ENCODE results near the gene KIAA2012.

Gene KIAA2012

DNA sequence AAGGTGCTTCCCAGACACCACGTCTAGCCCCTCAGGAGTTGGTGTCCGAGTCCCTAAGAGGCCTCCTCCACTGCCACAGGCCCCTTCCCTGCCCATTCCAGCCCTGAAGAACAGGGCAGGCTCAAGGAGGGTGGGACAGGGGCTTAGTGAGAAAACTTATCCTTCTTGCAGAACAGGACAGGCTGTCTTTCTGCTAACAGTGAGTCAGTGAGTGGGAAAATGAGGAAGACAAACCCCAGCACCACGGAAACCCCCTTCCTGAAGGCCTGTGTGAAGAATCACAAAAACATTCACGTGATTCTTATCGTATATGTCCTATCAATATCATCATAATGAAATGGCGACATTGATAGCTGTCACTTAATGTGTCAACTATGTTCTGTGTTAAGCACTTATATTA, 29.6 kb upstream of the KIAA2012 start:
- DNase-seq = no peak

DNA sequence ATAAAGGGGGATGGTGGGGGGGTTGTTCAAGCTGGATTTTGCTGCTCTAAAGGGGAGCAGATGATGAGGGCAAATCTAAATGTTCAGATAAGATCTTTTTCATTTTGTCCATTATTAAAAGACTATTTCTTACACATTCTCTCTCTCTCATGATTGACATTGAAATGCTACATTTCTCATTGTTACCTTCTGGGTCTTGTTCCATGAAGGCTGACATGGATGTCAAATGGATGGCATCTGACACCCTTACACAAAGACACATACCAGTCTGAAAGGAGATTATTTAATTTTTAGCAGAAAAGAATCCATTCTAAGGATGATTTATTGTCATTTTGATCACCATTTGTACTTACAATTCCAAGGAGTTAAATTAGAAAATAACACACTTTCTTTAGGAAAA, 28.3 kb upstream of the KIAA2012 start:
- DNase-seq = no peak

DNA sequence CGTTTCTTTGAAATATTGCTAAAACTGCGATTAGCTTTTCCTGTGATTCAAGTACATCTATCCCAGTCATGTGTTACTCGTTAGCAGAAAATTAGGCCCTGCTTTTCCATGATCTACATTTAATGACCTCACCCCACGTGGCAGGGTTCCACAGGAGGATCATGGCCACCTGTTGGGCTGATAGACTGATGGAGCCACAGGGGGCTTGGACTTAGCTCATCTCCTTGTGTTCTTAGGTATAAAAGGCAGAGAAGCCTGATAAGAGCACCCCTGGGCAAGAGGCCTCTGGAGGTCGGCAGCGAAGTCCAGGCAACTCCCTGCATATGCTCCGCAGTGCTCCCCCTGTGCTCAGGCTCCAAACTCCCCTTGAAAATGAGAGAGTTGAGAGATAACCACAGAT, 26.5 kb upstream of the KIAA2012 start:
- no peak for DNase-seq

DNA sequence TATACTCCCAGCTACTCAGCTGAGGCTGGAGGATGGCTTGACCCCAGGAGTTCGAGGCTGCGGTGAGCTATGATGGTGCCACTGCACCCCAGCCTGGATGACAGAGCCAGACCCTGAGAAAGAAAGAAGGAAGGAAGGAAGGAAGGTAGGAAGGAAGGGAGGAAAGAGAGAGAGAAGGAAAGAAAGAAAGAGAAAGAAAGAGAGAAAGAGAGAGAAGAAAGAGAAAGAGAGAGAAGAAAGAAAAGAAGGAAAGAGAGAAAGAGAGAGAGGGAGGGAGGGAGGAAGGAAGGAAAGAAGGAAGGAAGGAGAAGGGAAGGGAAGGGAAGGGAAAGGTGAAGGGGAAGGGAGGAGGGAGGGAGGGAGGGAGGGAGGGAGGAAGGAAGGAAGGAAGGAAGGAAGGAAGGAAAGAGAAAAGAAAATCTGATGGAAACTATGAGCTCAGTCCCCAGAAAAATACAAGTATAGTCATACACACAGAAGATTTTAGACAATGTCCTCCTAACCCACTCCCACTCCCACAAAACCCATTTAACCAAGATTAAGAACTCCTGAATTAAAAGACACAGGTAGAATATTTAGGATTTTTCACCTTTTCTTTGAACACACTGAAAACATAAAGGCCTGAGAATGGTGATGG, 23.8 kb upstream of the KIAA2012 start:
- DNase-seq = no peak

DNA sequence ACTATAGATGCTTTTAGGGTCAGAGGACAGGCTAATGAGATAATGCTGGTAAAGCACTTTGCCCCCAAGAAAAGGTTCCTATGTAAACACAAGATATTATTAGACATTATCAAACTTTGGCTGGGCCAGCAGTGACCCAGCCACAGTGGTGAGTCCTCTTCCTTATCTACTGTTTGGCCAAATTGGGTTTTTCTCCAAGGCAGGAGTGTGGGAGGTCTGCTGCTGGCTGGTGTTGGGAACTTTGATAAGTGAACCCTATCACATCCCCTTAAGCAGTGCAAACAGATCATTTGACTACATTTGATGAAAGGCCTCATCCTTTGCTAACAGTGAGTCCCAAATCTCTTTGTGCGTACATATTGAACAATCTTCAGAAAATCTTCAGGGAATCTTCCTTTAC, 23.2 kb upstream of the KIAA2012 start:
- no peak for DNase-seq

DNA sequence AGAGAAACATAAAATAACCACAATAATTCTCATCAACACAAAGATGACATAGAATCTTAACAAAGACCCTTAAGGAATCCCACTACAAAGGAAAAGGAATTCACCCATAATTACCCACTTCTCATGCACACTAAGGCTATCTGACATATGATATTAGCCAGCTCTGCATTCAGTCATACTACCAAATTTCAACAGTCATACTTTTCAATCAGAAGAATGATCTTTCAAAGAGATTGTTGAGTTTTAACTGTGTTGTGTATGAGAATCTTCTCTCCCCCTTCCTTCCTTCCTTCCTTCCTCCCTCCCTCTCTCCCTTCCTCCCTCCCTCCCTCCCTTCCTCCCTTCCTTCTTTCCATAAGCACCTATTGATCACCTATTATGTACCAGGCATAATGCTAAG, 22.4 kb upstream of the KIAA2012 start:
- DNase-seq = no peak

DNA sequence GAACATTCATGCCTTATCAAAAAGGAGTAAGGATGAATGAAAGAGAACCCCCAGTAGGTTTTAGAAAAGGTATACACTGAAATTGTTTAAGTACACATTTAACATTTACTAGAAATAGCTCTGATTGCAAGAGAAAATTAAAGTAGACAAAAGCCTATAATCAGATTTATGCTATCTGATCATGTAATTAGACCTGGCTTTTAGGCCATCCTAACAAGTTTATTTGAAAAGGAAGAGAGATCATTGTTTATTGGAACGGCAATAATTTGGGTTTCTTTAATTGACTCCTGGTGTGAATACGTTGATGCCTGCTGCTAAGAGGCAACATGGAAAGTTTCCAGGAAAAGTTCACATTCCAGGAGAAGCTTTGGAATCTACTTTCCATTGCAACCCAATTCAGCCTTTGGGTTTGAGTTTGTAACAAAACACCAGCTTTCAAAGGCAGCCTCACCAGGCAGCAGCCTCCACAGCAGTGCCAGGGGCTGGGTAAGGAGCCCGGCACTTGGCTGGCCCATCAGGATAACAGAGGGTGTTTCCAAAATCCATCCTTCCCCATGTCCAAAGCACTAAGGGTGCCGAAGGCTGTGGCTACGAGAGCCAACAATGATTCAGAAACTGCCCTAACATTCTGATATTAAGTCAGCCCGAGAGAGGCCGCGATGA, 21.4 kb upstream of the KIAA2012 start:
- no peak for DNase-seq

DNA sequence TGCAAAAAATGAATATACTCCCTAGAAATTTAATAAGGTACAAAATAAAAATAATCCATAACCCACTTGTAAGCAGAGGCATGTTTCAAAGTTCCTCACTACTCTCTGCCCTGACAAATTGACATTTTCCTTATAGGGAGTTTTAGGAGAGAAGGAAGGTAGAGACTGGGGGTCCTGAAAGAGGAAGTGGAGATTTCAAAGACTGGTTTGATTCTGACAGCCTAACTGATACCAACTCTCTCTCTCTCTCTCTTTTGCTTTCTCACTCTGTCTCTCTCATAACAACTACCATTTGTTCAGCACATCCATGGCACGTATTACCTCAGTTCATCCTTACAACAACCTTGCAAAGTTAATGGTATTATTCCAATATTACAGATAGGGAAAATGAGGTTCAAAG, 20.8 kb upstream of the KIAA2012 start:
- no peak for DNase-seq

DNA sequence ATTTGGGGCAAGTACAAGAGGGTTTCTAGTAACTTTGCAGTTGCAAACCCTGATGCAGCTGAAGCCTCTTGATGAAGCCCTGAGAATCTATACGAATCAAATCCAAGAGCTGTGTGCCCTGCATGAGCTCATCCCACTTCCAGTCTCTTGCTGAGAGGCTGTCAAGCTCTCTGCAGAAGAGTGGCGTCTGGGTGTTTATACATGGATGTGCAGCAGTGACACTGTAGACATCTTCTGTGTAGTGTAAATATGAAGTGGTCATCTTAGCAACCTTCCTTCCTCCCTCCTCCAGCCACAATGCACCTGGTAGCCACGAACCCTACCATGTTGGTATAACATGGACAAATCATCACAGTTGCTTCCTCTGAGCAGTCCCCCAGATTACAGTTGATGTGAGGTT, 18.4 kb upstream of the KIAA2012 start:
- no peak for DNase-seq

DNA sequence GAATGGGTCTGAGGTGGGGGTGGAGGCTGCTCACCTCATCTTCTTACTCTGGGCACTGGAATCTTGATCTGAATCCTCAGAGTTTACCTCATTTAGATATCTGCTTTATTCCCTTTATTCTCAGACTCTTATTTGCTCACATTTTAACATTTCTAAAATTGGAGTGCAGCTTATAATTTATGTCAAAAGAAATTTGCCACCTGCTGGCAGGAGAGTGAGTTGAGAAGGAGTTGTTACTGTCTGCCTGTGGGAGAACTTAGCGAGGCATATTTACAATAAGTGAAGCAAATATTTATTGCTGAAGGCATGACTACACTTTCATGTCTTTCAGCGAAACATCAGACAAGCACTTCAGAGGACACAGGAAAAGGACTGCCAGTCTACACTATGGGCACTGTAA, 16.4 kb upstream of the KIAA2012 start:
- DNase-seq = no peak

DNA sequence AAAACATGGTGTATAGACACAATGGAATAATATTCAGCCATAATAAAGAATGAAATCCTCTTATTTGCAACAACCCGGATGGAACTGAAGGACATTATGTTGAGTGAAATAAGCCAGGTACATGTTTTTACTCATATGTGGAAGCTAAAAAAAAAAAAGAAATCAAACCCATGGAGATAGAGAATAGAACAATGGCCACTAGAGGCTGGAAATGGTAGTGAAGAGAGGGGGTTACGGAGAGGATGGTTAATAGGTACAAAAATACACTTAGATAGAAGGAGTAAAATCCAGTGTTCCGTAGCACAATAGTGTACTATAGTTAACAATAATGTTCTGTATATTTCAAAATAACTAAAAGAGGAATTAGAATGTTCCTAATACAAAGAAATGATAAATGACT, 12.8 kb upstream of the KIAA2012 start:
- DNase-seq = no peak

DNA sequence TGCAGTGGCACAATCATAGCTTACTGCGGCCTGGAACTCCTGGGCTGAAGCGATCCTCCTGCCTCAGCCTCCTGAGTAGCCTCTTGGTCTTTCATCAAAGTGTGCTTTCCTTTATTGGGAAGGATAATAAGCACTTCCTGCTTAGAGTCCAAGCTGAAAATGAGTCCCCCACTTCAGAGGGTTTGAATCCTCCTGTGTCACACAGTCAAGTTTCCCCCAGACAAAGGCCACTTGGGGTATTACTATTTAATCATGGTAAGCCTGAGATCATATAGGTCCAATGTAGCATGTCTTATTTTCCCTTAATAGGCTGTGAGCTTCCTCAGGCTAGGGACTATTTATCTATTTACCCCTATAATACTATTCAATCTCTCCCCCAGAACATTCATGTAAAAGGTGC, 11.4 kb upstream of the KIAA2012 start:
- no peak for DNase-seq

DNA sequence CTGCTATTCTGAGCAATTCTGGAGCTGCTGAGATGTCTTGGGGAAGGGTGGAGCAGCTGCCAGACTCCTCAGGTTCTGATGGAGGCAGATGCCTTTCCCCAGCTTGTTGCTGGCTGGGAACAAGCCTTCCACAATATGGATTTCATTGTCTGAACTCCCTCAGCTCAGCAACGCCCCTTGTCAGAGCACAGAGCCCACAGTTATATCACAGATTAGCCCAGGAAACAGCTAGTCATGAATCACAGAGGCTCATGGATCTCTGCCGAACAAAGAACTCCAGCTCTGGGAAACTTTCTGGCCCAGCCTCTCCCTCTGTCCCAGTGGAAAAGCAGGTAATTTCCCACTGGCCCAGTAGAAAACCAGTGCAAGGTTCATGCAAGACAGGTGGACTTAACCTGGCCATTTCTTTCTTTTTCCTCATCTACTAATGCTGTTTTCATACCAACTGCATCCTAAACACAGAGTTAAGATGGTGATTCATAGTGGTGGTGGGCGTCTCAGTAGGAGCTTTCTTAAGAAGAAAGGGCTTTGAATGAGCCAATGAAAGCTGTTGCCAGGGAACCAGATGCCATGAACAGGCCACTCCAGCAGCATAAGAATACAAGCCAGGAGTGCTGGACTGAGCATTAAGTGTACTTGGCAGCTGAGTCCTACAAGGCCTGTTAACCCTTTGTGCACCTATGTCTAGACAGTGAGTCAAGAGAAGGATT, 8.7 kb upstream of the KIAA2012 start:
- no peak for DNase-seq

DNA sequence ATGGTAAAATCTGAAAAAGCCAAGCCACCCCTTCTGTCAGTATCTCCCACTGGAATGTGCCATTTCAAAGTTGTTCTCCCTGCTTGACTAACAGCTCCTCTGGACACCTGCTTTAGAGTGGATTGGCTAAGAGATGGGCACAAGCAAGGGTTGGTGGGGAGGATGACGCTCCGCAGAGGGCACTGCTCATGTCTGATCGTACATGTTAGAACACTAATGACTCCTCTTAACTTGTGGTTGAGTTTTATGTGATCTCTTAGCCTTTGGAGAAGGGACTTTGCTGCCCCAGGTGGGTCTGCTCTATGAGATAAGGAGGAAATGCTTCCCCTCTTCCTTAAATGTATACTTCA, 8.2 kb upstream of the KIAA2012 start:
- no peak for DNase-seq

DNA sequence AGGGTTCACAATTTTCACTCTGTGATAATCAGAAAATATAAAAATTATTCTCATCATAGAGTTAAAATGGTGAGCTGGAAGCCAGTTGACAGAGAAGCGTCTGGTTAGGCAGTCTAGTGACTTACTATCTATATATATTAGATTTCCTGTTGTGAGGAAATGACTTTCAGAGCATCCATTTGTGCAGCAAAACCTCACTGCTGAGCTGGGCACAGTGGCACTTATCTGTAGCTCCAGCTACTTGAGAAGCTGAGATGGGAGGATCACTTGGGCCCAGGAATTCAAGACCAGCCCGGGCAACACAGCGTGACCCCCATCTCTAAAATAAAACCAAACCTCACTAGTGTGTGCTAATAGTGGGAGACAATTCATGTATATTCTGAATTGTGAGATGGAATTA, 7.2 kb upstream of the KIAA2012 start:
- DNase-seq = no peak

DNA sequence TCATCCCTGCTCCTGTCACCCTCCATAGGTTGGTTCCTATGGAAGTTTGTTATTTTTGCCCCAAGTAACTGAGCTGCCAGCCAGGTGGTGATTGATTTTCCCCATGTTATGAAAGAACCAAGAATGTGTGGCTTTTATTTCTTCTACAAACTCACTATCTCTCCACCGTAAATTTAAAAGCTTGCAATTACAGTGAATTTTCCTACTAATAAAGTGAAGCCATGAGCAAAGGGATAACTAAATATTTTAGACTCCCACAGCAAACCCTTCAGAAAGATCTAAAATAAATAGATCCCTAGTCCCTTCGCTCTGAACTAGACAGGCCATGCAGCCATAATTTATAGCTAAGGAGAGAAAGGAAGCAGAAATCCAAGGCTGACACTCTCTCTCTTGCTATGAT, 6.2 kb upstream of the KIAA2012 start:
- no peak for DNase-seq

DNA sequence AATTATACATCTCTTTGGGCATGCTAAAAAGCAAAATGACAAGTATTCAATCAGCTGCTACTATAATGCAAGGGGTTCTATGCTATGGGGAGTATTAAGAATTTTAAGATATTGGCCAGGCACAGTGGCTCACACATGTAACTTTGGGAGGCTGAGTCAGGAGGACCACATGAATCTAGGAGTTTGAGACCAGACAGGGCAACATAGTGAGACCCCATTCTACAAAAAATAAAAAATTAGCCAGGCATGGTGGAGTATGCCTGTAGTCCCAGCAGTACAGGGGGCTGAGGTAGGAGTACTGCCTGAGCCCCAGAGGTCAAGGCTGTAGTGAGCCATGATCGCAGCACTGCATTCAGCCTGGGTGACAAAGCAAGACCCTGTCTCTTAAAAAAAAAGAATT, 5.5 kb upstream of the KIAA2012 start:
- DNase-seq = no peak

DNA sequence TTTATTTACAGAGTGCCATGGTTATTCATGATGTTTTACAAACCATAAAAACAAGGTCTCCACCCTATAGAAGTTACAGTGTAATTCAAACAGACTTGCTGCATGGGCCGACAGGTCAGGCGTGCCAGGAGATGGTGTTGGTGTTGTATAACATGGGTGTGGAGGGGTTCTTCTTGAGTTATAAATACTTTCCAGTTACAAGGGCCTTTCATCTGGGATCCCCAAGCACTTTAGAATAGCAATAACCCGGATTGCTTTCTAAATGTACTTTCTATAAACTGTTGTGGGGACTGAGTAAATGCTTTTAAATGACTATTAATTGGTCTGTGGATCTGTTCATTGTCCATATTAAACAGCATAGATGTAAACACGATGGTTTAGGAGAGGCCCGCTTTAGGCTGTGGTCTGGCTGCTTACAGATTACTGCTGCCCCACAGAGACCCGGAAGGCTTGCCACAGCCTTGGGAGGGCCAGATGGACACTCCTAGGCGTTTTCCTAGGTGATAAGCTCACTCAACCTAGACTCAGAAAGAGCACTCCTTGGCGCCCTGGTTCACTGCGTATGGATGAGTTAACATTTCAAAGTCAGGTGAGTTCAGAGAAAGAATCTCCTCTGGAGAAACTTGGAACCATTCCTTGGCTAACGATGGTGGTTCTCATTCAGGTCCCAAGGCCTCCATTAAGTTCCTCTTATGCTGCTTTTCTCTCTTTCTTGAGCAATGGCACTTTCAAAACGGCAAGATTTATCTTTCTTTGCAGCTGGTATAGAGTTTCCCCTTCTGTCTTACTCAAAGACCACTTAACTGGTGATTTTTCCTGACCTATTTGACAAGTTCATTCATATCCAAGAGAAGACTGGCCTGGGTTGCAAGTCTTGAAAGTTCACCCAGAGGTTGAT, 3.6 kb upstream of the KIAA2012 start:
- no peak for DNase-seq

DNA sequence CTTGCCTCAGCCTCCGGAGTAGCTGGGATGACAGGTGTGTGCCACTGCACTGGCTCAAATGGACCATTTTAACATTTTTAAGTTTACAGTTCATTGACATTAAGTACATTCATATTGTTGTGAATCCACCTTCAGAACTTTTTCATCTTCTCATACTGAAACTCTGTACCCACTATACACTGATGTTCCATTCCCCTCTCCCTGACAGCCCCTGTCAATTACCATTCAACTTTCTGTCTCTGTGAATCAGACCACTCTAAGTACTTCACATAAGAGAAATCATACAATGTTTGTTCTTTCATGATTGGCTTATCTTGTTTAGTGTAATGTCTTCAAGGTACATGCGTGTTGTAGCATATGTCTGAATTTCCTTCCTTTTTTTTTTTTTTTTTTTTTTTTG, 1.9 kb upstream of the KIAA2012 start:
- DNase-seq = no peak

DNA sequence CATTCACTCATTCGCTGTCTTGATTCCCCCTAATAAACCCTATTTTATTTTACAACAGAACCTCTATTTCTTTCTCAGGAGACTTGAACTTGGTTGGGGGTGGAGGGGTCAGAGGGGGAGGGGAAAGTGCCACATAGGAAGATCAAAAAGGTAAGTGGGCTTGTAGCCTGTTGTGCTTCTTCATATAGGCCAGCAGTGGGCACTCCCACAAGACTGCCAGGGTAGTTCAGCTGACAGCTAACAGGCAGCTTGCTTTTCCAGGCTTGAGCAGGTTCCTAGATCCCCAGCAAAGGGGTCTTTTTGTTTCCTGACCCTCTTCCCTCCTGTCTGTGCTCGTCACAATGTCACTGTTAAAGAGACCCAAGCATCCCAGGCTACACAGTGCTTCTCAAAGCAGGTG, 829 bp upstream of the KIAA2012 start:
- DNase-seq = no peak

DNA sequence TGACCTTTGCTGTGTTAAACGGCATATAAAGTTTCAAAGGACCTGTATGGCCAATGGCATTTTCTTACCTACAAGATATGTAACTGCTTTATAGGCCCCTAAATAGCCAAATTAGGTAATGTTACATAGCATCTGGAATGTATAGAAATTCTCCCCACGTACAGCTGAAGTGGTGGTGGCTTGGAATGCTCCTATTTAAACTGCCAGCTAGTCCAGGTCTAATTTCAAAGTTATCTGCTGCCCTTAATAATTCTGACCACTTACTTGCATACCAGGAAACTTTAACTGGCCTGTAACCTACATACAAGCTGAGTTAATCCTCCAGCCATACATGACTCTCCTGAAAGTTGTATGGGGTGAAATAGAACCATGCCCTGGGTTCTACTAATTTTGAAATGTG, 1.3 kb downstream of the KIAA2012 start:
- no peak for DNase-seq

DNA sequence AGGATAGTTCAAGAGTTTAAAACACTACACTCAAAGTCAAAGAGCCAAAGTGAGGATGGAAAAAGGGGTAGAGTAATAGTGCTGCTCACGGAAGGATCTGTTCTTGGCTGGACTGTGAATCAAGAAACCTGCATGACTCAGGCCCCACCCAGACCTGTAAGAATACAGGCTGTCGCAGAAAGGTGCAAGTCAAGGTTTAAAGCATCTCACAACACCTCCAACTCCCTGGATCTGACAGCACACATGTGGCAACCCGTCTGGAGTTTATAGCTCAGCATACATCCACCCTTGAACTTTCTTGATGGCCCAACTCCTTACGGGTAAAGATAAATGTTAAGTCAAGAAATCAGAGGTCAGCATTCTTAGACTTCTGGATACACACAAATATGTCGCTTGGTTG, 6.3 kb downstream of the KIAA2012 start:
- DNase-seq = no peak

DNA sequence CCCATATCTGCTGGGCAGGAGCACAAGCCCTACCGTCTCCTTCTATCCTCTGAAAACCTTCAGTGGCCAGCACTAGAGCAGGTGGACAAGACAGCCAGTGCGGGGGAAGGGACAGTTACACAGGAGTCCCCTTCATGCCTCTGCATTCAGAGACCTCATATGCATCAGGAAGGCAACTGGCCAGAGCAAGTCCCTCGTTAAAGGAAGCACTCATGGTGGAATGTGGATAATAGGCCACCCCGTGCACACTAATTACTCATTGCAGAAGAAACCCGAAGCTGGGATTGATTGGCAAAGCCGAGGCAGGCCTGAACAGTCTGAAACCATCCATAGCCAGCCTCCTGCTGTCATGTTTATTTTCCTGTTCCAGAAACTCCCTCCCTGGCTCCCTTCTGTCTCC, 11.2 kb downstream of the KIAA2012 start:
- no peak for DNase-seq

DNA sequence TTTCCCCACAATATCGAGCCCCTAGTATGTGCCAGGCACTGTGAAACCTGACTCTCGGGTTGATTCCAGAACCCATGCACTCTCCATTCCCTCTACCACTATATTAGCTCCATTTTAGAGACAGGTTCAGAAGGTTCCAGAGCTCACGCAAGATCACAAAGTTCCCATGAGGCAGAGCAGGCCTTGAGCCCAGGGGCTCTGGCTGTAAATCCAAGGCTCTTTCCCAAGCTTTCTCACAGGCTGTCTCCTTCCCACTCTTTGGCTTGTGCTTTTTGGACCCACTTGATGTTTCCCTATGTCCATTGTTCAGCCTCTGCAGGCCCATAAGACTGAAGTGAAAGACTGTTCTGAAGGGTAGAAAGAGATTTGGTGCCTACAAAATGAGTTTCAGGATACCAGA, 15.7 kb downstream of the KIAA2012 start:
- DNase-seq = no peak
